ENCODE measurements around the gene EPHB1.

The EPHB1 gene

DNA sequence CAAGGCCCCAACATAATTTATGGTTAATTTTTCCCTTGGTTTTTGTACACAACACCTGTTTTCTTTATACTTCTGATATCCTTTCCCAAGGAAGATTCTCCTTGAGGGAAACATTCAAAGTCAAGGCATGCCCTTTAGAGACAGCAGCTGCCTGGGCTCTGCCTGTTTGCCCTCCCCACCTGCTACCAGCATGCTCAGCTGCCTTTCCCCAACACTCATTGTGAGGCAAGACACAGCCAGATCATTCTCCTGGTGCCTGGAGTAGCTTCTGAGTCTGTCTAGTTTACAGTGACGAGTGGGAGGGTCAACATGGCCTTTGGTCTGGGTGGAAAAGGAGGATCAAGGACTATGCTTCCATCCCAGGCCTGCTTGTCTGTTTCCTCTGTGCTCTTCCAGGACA lies 132.5 kb downstream of the EPHB1 start:
- H3K9ac ChIP-seq (ENCODE audit: low read depth, low read length), result no peak overlapping the region
- H3K4me1 ChIP-seq (ENCODE audit: control insufficient read depth, insufficient read depth, low read length), result peaks cover 9% of the 10 kb centered on the region
- H3K36me3 ChIP-seq (ENCODE audit: control insufficient read depth, insufficient read depth, low read length), result no peaks in the 10 kb centered on the region
- no peaks in the 10 kb centered on the region for H3K9me3 ChIP-seq (ENCODE audit: control insufficient read depth, insufficient read depth, low read length)
- H3K4me3 ChIP-seq (ENCODE audit: low read depth, low read length), result no peak overlapping the region
- no peaks in the 10 kb centered on the region for H3K27me3 ChIP-seq (ENCODE audit: control insufficient read depth, insufficient read depth, low read length)

DNA sequence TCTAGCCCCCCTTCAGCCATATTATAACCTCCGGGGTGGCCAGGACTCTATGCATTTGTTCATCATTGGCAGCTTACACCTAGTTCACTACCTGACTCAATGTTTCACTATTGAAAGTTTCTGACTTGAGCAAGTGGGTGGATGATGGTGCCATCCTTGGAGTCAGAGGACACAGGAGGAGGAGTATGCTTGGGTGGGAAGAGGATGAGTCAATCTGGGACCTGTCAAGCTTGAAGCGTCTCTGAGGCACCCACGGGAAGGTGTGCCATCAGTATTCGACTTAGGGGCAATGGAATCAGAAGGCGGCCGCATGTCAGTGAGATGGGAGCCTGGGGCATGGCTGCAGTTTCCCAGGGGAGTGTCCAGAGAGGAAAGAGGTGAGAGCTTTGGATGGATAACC lies 133.3 kb downstream of the EPHB1 start:
- Histone ChIP-seq H3K9me3 (ENCODE audit: control insufficient read depth, insufficient read depth, low read length) (no peaks in the 10 kb centered on the region), H3K4me1 (ENCODE audit: control insufficient read depth, insufficient read depth, low read length) (peaks cover 9% of the 10 kb centered on the region), H3K27me3 (ENCODE audit: control insufficient read depth, insufficient read depth, low read length) (no peaks in the 10 kb centered on the region), H3K4me3 (ENCODE audit: low read depth, low read length) (no peak overlapping the region), H3K36me3 (ENCODE audit: control insufficient read depth, insufficient read depth, low read length) (no peaks in the 10 kb centered on the region), H3K9ac (ENCODE audit: low read depth, low read length) (no peak overlapping the region)

DNA sequence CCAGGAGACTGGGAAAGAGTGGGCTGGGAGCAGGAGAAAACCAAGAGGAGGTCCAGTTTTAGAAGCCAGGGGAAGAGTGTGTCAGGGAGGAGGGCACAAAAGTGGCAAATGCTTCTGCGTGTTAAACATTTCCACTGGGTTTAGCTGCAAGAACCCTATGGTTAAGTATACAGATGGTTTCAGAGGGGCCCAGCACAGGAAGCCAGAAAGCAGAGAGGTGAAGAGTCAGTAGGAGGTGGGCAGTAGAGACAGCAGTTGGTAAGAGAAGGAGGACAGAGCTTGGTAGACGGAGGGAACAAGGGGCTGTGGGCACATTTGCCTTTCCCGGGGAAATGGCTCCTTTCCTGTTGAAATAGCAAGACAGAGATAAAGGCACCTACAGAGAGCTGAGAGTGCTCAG lies 133.8 kb downstream of the EPHB1 start:
- no peaks in the 10 kb centered on the region for H3K36me3 ChIP-seq (ENCODE audit: control insufficient read depth, insufficient read depth, low read length)

DNA sequence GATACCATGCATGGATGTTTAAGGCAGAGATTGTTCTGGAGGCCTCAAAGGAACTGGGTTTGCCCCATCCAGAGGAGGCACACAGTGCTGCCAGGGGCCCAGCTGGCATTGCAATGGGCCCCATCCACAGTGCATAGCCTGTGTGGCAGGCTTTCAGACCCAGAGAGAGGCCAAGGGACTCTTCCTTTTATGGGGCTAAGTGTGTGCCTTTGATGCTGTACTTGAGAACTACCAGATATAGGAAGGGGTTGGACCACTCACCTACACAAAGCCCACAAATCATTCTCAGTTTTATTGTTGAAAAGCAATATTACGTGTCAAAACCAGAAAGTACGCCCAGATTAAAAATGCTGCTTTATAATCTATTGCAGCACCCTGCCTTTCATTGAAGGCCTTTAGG lies 134.9 kb downstream of the EPHB1 start:
- H3K27me3 ChIP-seq (ENCODE audit: control insufficient read depth, insufficient read depth, low read length), result no peaks in the 10 kb centered on the region
- peaks cover 3% of the 10 kb centered on the region for H3K36me3 ChIP-seq (ENCODE audit: control insufficient read depth, insufficient read depth, low read length)
- no peak overlapping the region for H3K9ac ChIP-seq (ENCODE audit: low read depth, low read length)
- no peaks in the 10 kb centered on the region for H3K9me3 ChIP-seq (ENCODE audit: control insufficient read depth, insufficient read depth, low read length)
- H3K4me3 ChIP-seq (ENCODE audit: low read depth, low read length), result no peak overlapping the region
- peaks cover 9% of the 10 kb centered on the region for H3K4me1 ChIP-seq (ENCODE audit: control insufficient read depth, insufficient read depth, low read length)

More for the DNA sequence above, 133.8 kb downstream of the EPHB1 start:
- no peaks in the 10 kb centered on the region for H3K27me3 ChIP-seq (ENCODE audit: control insufficient read depth, insufficient read depth, low read length)
- H3K4me3 ChIP-seq (ENCODE audit: low read depth, low read length), result no peak overlapping the region
- H3K9ac ChIP-seq (ENCODE audit: low read depth, low read length), result no peak overlapping the region
- H3K4me1 ChIP-seq (ENCODE audit: control insufficient read depth, insufficient read depth, low read length), result peaks cover 9% of the 10 kb centered on the region
- no peaks in the 10 kb centered on the region for H3K9me3 ChIP-seq (ENCODE audit: control insufficient read depth, insufficient read depth, low read length)

DNA sequence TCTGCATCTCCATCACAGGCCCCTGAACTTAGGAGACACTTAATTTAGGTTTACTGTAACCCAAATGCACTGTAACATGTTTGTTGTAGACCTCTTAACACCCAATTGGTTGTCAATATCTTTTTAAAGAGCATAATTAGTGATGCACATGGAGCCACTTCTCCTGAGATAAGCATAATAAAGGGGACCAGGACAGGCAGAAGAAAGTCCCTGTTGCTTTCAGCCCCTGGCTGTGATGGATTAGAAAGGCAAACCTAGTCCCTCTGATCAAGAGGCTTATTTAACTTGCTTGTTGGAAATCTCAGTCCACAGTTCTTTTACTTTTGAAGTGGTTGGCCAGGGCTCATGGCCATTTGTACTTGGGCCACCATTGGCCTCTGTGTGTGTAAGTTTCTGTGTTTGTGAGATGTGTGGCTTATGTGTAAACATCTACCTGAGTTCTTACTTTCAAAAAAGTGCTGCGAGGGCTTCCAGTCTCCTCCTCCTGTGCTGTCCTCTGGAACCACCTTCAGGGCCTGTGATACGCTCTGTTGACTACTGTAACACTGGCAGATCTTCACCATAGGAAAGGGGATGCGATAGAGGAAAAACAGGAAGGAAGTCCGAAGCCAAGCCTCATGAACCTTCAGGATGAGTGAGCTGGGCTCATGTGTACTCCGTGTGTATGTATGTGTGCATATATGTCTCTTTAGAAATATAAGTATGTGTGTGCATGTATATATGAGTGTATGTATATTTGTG lies 136.2 kb downstream of the EPHB1 start:
- H3K9me3 ChIP-seq (ENCODE audit: control insufficient read depth, insufficient read depth, low read length), result no peaks in the 10 kb centered on the region
- peaks cover 3% of the 10 kb centered on the region for H3K36me3 ChIP-seq (ENCODE audit: control insufficient read depth, insufficient read depth, low read length)

DNA sequence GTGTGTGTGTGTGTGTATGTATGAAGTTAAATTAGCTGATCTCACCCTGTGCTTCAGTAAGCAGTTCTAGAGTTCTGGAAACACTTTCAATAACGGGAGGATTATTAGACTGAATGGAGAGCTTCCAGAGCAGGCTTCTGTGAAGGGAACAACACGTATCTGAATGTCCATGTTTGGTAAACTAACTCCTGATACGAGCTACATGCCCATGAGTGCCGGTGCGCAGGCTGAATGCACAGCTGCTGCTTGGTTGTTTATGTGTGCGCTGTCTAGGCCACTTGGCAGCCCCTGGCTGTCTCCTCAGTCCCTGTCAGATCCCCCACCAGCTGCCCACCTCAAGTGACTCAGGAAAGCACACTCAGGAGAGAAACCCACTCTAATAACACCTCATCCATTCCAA lies 137.0 kb downstream of the EPHB1 start:
- Histone ChIP-seq H3K4me1 (ENCODE audit: control insufficient read depth, insufficient read depth, low read length) (peaks cover 9% of the 10 kb centered on the region), H3K9me3 (ENCODE audit: control insufficient read depth, insufficient read depth, low read length) (no peaks in the 10 kb centered on the region), H3K4me3 (ENCODE audit: low read depth, low read length) (no peak overlapping the region), H3K36me3 (ENCODE audit: control insufficient read depth, insufficient read depth, low read length) (peaks cover 3% of the 10 kb centered on the region), H3K9ac (ENCODE audit: low read depth, low read length) (no peak overlapping the region), H3K27me3 (ENCODE audit: control insufficient read depth, insufficient read depth, low read length) (no peaks in the 10 kb centered on the region)

More for the DNA sequence above, 136.2 kb downstream of the EPHB1 start:
- H3K4me1 ChIP-seq (ENCODE audit: control insufficient read depth, insufficient read depth, low read length), result peaks cover 9% of the 10 kb centered on the region
- H3K27me3 ChIP-seq (ENCODE audit: control insufficient read depth, insufficient read depth, low read length), result no peaks in the 10 kb centered on the region
- H3K9ac ChIP-seq (ENCODE audit: low read depth, low read length), result no peak overlapping the region
- H3K4me3 ChIP-seq (ENCODE audit: low read depth, low read length), result no peak overlapping the region

DNA sequence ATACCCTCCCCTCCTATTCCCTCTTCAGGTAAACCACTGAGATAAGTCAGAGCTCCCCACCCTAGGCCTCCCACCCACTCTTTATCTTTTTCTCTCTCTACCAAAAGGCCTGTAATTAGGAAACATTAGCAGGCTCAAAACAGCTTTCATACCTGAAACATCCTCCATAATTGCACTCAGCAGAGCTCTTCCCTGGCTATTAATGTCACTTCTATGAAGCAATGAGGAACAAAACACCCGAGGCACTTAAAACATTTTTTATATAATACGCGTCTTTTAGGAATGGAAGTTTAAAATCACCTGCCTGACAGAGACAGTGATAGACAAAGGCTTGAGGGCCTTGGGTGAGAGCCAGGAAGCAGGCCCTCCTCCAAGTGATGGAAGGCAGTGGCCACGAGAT lies 138.9 kb downstream of the EPHB1 start:
- Histone ChIP-seq H3K4me1 (ENCODE audit: control insufficient read depth, insufficient read depth, low read length) (peaks cover 22% of the 10 kb centered on the region), H3K9ac (ENCODE audit: low read depth, low read length) (no peak overlapping the region), H3K36me3 (ENCODE audit: control insufficient read depth, insufficient read depth, low read length) (peaks cover 3% of the 10 kb centered on the region), H3K9me3 (ENCODE audit: control insufficient read depth, insufficient read depth, low read length) (no peaks in the 10 kb centered on the region), H3K27me3 (ENCODE audit: control insufficient read depth, insufficient read depth, low read length) (peaks cover 5% of the 10 kb centered on the region), H3K4me3 (ENCODE audit: low read depth, low read length) (no peak overlapping the region)

DNA sequence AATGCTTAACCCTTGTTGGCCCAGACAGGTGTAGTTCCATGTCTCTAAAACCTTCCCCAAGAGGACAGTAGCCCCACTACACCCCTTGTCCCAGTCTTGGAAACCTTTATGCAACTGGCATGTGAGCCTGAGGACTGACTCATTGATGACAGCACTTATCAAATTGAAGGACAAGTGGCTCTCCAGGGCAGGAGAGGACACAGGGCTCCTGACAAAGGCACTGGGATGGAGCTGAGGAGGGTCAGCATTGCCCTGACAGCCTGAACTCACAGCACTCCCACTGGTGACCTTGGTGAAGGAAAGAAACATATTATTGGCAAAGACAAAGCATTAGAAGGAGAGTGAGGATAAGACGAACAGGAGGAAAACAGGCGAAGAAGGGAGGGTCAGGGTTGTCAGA lies 139.9 kb downstream of the EPHB1 start:
- Histone ChIP-seq H3K9me3 (ENCODE audit: control insufficient read depth, insufficient read depth, low read length) (no peaks in the 10 kb centered on the region), H3K9ac (ENCODE audit: low read depth, low read length) (no peak overlapping the region), H3K4me1 (ENCODE audit: control insufficient read depth, insufficient read depth, low read length) (peaks cover 25% of the 10 kb centered on the region), H3K4me3 (ENCODE audit: low read depth, low read length) (no peak overlapping the region), H3K27me3 (ENCODE audit: control insufficient read depth, insufficient read depth, low read length) (peaks cover 7% of the 10 kb centered on the region), H3K36me3 (ENCODE audit: control insufficient read depth, insufficient read depth, low read length) (peaks cover 3% of the 10 kb centered on the region)

DNA sequence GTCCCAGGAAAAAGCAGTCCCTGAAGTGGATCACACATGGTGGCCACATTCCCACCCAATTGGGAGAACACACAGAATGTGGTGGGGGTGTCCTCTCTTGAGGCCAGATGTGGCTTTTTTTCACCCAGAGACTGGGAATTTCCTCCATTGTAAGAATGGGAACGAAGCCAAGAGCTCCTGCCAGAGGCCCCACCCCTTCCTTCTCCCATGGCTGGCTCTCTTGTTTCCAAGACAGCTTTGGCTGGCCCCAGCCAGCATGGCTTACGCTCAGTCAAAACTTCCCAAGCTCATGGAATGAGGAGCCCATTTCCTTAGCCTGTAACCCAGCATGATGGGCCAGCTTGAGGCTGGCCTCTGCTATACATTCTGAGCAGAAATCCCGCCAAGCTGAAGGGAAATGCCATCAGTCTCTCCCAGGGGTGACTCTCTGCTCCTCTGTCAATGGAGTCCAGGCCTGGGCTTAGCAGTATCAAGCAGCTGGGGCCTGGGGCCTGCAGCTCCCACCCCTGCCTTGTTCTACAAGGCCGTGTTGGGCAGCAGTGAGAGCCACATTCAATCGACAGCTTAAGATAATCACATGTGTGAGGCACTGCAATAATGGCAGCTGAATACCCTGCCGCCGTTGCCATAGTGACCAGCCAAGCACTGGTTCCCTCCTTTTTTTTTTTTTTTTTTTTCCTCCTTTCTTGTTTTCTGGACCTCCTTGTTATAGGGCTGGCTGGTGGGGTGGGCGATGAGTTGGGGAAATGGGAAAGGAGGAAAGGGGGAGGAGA lies 142.4 kb downstream of the EPHB1 start:
- H3K27me3 ChIP-seq (ENCODE audit: control insufficient read depth, insufficient read depth, low read length), result peaks cover 15% of the 10 kb centered on the region
- H3K4me1 ChIP-seq (ENCODE audit: control insufficient read depth, insufficient read depth, low read length), result peaks cover 24% of the 10 kb centered on the region
- H3K4me3 ChIP-seq (ENCODE audit: low read depth, low read length), result no peak overlapping the region
- no peaks in the 10 kb centered on the region for H3K9me3 ChIP-seq (ENCODE audit: control insufficient read depth, insufficient read depth, low read length)
- no peak overlapping the region for H3K9ac ChIP-seq (ENCODE audit: low read depth, low read length)
- peaks cover 3% of the 10 kb centered on the region for H3K36me3 ChIP-seq (ENCODE audit: control insufficient read depth, insufficient read depth, low read length)

DNA sequence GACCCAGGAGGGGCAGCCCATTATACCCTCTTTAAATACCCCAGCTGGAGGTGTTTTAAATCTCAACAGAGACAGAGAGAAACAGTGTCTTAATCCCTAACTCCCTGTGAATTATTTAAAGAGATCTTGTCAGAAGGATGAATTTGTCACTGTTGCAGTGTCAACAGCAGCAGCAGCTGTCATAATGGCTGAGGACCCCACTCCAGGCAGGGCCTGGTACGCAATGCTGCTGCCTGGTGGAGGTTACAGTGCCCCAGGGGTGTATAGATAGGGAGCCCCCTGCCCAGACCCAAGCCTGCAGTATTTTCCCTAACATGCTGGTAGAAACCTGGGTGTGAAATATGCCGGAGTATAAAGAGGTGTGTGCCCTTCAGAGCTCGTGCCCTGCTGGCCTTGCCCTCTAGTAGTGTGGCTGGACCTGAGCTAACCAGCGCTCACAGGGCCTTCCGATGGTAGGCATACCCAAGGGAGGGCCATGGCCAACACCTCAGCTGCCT lies 143.0 kb downstream of the EPHB1 start:
- H3K4me3 ChIP-seq (ENCODE audit: low read depth, low read length), result no peak overlapping the region
- peaks cover 15% of the 10 kb centered on the region for H3K27me3 ChIP-seq (ENCODE audit: control insufficient read depth, insufficient read depth, low read length)
- H3K9me3 ChIP-seq (ENCODE audit: control insufficient read depth, insufficient read depth, low read length), result no peaks in the 10 kb centered on the region
- H3K9ac ChIP-seq (ENCODE audit: low read depth, low read length), result no peak overlapping the region
- H3K36me3 ChIP-seq (ENCODE audit: control insufficient read depth, insufficient read depth, low read length), result peaks cover 3% of the 10 kb centered on the region
- H3K4me1 ChIP-seq (ENCODE audit: control insufficient read depth, insufficient read depth, low read length), result peaks cover 24% of the 10 kb centered on the region

DNA sequence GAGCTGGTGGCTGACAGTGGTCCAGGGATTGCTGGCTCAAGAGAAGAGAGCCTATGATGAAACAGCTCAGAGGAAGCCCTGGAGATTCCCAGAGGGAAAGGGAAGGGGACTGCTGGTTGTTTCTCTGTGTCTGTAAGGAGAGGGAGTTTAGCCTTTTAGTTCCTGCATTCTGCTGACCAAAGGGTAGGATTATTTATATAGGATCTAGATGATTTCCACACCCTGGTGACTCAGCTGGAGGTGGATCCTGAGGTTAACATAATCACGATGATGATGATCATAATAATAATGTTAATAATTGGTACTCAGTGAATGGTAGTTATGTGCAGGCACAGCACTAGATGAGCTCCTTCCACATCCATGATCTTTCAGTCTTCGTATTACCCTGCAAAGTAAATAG lies 144.9 kb downstream of the EPHB1 start:
- H3K9me3 ChIP-seq (ENCODE audit: control insufficient read depth, insufficient read depth, low read length), result no peaks in the 10 kb centered on the region
- H3K36me3 ChIP-seq (ENCODE audit: control insufficient read depth, insufficient read depth, low read length), result no peaks in the 10 kb centered on the region
- H3K4me3 ChIP-seq (ENCODE audit: low read depth, low read length), result no peak overlapping the region
- H3K4me1 ChIP-seq (ENCODE audit: control insufficient read depth, insufficient read depth, low read length), result peaks cover 24% of the 10 kb centered on the region
- H3K9ac ChIP-seq (ENCODE audit: low read depth, low read length), result no peak overlapping the region
- peaks cover 15% of the 10 kb centered on the region for H3K27me3 ChIP-seq (ENCODE audit: control insufficient read depth, insufficient read depth, low read length)

DNA sequence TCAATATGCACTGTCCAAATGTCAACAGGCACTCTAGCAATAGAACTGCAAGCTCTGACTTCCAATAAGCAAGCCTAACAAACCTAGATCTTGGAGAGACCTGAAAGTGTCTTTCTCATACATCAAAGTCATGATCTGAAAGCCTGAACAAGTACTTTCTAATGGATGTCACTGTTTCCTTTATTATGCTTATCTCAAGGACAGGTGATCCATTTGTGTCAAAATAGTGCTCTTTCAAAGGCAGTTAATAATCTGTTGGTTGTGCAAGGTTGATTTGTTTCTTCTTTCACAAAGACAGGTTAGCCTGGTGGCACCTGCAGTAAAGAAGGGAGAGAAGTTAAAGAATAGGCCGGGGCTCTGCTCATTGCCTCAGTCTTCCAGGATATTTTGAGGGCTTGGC lies 146.8 kb downstream of the EPHB1 start:
- Histone ChIP-seq H3K4me1 (ENCODE audit: control insufficient read depth, insufficient read depth, low read length) (peaks cover 24% of the 10 kb centered on the region), H3K36me3 (ENCODE audit: control insufficient read depth, insufficient read depth, low read length) (no peaks in the 10 kb centered on the region), H3K9ac (ENCODE audit: low read depth, low read length) (no peak overlapping the region), H3K27me3 (ENCODE audit: control insufficient read depth, insufficient read depth, low read length) (peaks cover 15% of the 10 kb centered on the region), H3K4me3 (ENCODE audit: low read depth, low read length) (no peak overlapping the region), H3K9me3 (ENCODE audit: control insufficient read depth, insufficient read depth, low read length) (no peaks in the 10 kb centered on the region)
